Osteoblast (primary cell): ENCODE results near the gene ABLIM2. TPM values are rescaled to one million over a fixed set of nuclear protein-coding genes. Genes with fewer than 3 reads are reported as not detected.
A peak's percentile ranks its signal among the peaks of the same experiment; 100 is the strongest.

ENCODE experiments used
- DNase-seq: peaks from one replicate; pipeline ENCODE4 v3.0.0; 2011; ENCODE audit warnings: low spot score, mixed read lengths; ENCODE audit not compliant: insufficient read length; ENCODE audit errors: missing footprints
- H2AFZ ChIP-seq: 2 replicates; pipeline ENCODE4 v1.6.0; 2011; ENCODE audit warnings: mild to moderate bottlenecking, low read length
- H3K27ac ChIP-seq: 2 replicates; pipeline ENCODE4 v1.5.1; 2011; ENCODE audit warnings: mild to moderate bottlenecking, low read depth, low read length, moderate library complexity
- H3K27me3 ChIP-seq: 2 replicates; pipeline ENCODE4 v1.6.0; 2012; ENCODE audit warnings: mild to moderate bottlenecking, control low read depth, inconsistent platforms, low read length, moderate library complexity; ENCODE audit not compliant: insufficient read depth
- H3K36me3 ChIP-seq: 2 replicates; pipeline ENCODE4 v1.5.1; 2011; ENCODE audit warnings: mild to moderate bottlenecking, low read length, control low read depth, moderate library complexity; ENCODE audit not compliant: insufficient read depth
- H3K4me1 ChIP-seq: 2 replicates; pipeline ENCODE4 v1.5.1; 2011; ENCODE audit warnings: mild to moderate bottlenecking, low read length, control low read depth, moderate library complexity; ENCODE audit not compliant: insufficient read depth
- H3K4me2 ChIP-seq: 2 replicates; pipeline ENCODE4 v1.6.0; 2011; ENCODE audit warnings: mild to moderate bottlenecking, low read length; ENCODE audit not compliant: insufficient read depth
- H3K4me3 ChIP-seq: fragments of 200-600 bp; sonication (generic); 3 replicates; pipeline ENCODE4 v1.5.1; 2012; ENCODE audit warnings: mild to moderate bottlenecking, low read length, inconsistent platforms; ENCODE audit not compliant: insufficient read depth
- H3K79me2 ChIP-seq: 2 replicates; pipeline ENCODE4 v1.6.0; 2012; ENCODE audit warnings: mild to moderate bottlenecking, low read length, control low read depth, inconsistent platforms; ENCODE audit not compliant: insufficient read depth
- H3K9me3 ChIP-seq: 2 replicates; pipeline ENCODE4 v1.5.1; 2011; ENCODE audit warnings: low read depth, low read length, control low read depth
- H4K20me1 ChIP-seq: 2 replicates; pipeline ENCODE4 v1.6.0; 2012; ENCODE audit warnings: mild to moderate bottlenecking, low read length, control low read depth; ENCODE audit not compliant: insufficient read depth
- total RNA-seq: library from RNA; depleted of rRNA; stranded (reverse); fragments of >200 nt; gene quantifications from 2 replicates; pipeline ENCODE4 v1.2.3, GENCODE V29; 2012
- TF ChIP-seq, protein P1 (sequence below): IDR thresholded peaks from 2 replicates; pipeline ENCODE4 v1.5.1; 2011; ENCODE audit warnings: mild to moderate bottlenecking, low read depth, low read length, moderate library complexity; ENCODE audit errors: extremely low read depth

ABLIM2 gene
- total RNA-seq, 1 donor: 0.36 TPM

DNA sequence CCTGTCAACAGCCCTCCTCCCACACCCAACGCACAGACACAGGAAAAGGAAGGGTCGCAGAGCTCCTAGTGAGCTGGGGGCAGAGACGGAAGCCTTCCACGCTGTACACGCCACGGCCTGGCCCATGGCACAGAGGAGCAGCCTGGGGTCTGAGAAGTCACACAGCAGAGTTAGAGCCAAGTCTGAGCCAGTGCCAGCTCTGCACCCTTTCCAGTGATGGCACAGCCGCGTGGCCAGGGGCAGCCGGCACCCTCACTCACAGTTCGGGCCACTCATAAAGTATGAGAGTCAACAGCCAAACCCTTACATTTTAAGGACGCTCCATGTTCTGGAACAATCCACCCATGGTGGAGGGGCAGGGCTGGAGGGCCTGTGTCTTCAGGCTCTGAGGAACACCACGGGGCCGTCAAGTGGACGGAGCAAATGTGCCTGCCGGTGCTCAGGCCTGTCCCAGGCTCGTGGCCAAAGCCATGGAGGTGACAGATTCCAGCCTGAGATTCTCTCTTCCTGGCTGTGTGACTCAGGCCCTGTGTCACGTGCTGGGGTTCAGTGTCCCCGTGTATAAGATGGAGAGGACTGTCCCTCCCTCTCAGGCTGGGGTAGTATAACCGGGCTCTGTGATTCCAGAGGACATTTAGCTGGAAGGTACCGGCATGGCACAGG is 91.2 kb downstream of the ABLIM2 start:
- H3K36me3 ChIP-seq: no peaks in the 10 kb centered on the region
- H3K4me1 ChIP-seq: no peaks in the 10 kb centered on the region
- TF ChIP-seq, protein P1, sequence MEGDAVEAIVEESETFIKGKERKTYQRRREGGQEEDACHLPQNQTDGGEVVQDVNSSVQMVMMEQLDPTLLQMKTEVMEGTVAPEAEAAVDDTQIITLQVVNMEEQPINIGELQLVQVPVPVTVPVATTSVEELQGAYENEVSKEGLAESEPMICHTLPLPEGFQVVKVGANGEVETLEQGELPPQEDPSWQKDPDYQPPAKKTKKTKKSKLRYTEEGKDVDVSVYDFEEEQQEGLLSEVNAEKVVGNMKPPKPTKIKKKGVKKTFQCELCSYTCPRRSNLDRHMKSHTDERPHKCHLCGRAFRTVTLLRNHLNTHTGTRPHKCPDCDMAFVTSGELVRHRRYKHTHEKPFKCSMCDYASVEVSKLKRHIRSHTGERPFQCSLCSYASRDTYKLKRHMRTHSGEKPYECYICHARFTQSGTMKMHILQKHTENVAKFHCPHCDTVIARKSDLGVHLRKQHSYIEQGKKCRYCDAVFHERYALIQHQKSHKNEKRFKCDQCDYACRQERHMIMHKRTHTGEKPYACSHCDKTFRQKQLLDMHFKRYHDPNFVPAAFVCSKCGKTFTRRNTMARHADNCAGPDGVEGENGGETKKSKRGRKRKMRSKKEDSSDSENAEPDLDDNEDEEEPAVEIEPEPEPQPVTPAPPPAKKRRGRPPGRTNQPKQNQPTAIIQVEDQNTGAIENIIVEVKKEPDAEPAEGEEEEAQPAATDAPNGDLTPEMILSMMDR: no peak
- no peak overlapping the region for H2AFZ ChIP-seq
- DNase-seq: peak; percentile 55
- peaks cover 33% of the 10 kb centered on the region for H3K27me3 ChIP-seq
- H3K4me2 ChIP-seq: no peak overlapping the region
- no peaks in the 10 kb centered on the region for H3K79me2 ChIP-seq
- H3K4me3 ChIP-seq: no peak overlapping the region
- peaks cover 15% of the 10 kb centered on the region for H3K9me3 ChIP-seq
- no peaks in the 10 kb centered on the region for H4K20me1 ChIP-seq
- H3K27ac ChIP-seq: no peak overlapping the region

DNA sequence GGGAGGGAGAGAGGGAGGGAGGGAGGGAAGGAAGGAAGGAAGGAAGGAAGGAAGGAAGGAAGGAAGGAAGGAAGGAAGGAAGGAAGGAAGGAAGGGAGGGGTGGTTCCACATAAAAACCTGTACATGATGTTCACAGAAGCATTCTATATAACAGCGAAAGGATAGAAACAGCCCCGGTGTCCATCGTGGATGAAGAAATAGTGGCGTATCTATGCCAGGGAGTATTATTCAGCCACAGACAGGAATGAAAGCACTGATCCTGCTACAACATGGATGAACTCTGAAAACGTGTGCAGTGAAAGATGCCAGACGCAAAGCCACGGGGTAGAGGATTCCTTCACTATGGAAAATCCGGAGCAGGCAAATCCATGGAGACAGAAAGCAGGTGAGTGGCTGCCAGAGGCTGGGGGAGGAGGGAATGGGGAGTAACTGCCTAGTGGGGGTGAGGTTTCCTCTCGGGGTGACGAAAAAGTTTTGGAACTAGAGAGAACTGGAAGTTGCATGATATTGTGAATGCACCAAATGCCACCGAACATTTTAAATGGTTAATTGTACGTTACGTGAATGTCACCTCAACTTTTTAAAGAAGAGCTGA is 92.2 kb downstream of the ABLIM2 start:
- H3K4me3 ChIP-seq: no peak overlapping the region
- no peaks in the 10 kb centered on the region for H3K36me3 ChIP-seq
- H3K4me2 ChIP-seq: no peak overlapping the region
- no peaks in the 10 kb centered on the region for H4K20me1 ChIP-seq
- no peaks in the 10 kb centered on the region for H3K4me1 ChIP-seq
- TF ChIP-seq, protein P1: no peak
- no peaks in the 10 kb centered on the region for H3K79me2 ChIP-seq
- peaks cover 24% of the 10 kb centered on the region for H3K27me3 ChIP-seq
- H3K9me3 ChIP-seq: peaks cover 15% of the 10 kb centered on the region
- H3K27ac ChIP-seq: no peak overlapping the region
- no peak overlapping the region for H2AFZ ChIP-seq
- DNase-seq: peak; percentile 67

DNA sequence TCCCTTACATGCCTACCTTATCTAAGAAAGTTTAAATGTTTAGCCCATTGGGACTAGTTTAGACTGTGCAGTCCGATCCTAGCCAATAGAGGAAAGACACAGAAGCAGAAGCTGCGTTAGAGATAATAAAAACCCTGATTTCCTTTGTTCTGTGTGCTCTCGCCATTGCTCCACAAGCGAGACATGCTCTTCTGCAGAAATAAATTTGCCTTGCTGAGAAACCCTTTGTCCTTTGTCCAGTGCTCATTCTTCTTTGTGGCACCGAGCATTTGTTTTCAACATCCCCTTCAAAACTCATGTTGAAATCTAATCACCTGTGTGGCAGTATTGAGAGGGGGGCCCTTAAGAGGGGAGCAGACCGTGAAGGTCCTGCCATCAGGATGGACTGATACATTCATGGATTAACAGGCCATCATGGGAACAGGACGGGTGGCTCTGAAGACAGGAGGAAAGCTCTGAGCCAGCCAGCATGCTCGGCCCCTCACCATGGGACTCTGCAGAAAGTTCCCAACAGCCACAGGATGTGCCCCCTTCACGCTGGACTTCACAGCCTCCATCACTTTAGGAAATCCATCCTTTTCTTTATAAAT is 94.5 kb downstream of the ABLIM2 start:
- Histone ChIP-seq H3K9me3 (peaks cover 15% of the 10 kb centered on the region), H3K27me3 (peaks cover 6% of the 10 kb centered on the region), H4K20me1 (no peaks in the 10 kb centered on the region), H2AFZ (no peak overlapping the region), H3K36me3 (no peaks in the 10 kb centered on the region), H3K4me1 (no peaks in the 10 kb centered on the region), H3K27ac (no peak overlapping the region), H3K4me3 (no peak overlapping the region), H3K4me2 (no peak overlapping the region), H3K79me2 (no peaks in the 10 kb centered on the region)
- no peak for DNase-seq
- TF ChIP-seq, protein P1: no peak

DNA sequence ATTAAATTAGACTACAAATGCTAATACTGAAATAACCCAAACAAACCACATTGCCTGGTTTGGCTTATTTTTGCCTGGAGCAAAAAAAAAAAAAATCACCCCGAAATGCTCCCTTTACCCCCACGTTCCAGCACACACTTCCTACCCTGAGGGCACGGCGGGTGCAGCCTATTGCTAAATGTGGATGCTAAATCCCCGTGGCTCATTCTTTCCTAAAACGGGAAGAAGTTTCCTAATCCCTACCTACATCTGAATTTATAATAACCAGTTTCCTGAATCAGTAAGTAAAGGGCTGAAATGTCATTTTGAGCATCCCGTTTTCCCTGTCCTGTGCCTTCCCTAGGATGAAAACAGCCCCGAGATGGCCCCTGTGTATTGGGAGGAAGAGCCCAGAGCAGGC is 97.0 kb downstream of the ABLIM2 start:
- DNase-seq: no peak
- Histone ChIP-seq H3K9me3 (peaks cover 15% of the 10 kb centered on the region), H3K4me1 (no peaks in the 10 kb centered on the region), H3K4me2 (no peak overlapping the region), H4K20me1 (no peaks in the 10 kb centered on the region), H3K27ac (no peak overlapping the region), H3K79me2 (no peaks in the 10 kb centered on the region), H3K4me3 (no peak overlapping the region), H3K27me3 (peaks cover 6% of the 10 kb centered on the region), H3K36me3 (no peaks in the 10 kb centered on the region), H2AFZ (no peak overlapping the region)
- TF ChIP-seq, protein P1: no peak
